Lung (tissue), 12 donors: ENCODE results near the gene UGGT1. TPM values are rescaled to one million over a fixed set of nuclear protein-coding genes. Genes with fewer than 3 reads are reported as not detected.

Experiments
- ATAC-seq: fragments of 200-7000 bp; cut with Tn5 transposase; one replicate; pipeline ENCODE4 v1.9.1; 2020; ENCODE audit warnings: moderate number of reproducible peaks; ENCODE audit not compliant: insufficient read depth, low FRiP score
- DNase-seq, 3 donors: peaks; one replicate each; pipeline ENCODE4 v3.0.0-alpha.2; 2013 to 2017
- H3K27ac ChIP-seq, 2 donors: one replicate each; pipeline ENCODE4 v1.5.1; 2013; ENCODE audit warnings: mild to moderate bottlenecking in 2 of 2, moderate library complexity in 2 of 2, control low read depth in 1 of 2, inconsistent platforms in 1 of 2, low read depth in 1 of 2, low read length in 1 of 2
- H3K27me3 ChIP-seq, 3 donors: one replicate each; pipeline ENCODE4 v1.5.1; 2013; ENCODE audit warnings: low read length in 2 of 3; ENCODE audit not compliant: control insufficient read depth in 3 of 3, insufficient read depth in 3 of 3
- H3K36me3 ChIP-seq, 4 donors: one replicate each; pipeline ENCODE4 v1.5.1; 2013; ENCODE audit warnings: low read length in 4 of 4, mild to moderate bottlenecking in 1 of 4, moderate library complexity in 1 of 4; ENCODE audit not compliant: control insufficient read depth in 4 of 4, insufficient read depth in 4 of 4
- H3K4me1 ChIP-seq, 5 donors: one replicate each; pipeline ENCODE4 v1.5.1; 2013; ENCODE audit warnings: low read length in 5 of 5, mild to moderate bottlenecking in 2 of 5, moderate library complexity in 1 of 5; ENCODE audit not compliant: control insufficient read depth in 5 of 5, insufficient read depth in 5 of 5
- H3K4me3 ChIP-seq: one replicate; pipeline ENCODE4 v1.5.1; 2013; ENCODE audit warnings: mild to moderate bottlenecking, control low read depth, moderate library complexity
- H3K9ac ChIP-seq, 2 donors: one replicate each; pipeline ENCODE4 v1.5.1; 2013; ENCODE audit warnings: low read length in 2 of 2, control low read depth in 1 of 2; ENCODE audit not compliant: insufficient read depth in 1 of 2
- H3K9me3 ChIP-seq, 4 donors: one replicate each; pipeline ENCODE4 v1.5.1; 2013; ENCODE audit warnings: low read length in 3 of 4, mild to moderate bottlenecking in 1 of 4, moderate library complexity in 1 of 4; ENCODE audit not compliant: control insufficient read depth in 4 of 4, insufficient read depth in 3 of 4
- CTCF ChIP-seq: IDR thresholded peaks from 2 replicates; pipeline ENCODE4 v1.5.1; 2012; ENCODE audit warnings: mild to moderate bottlenecking; ENCODE audit errors: control extremely low read depth, extremely low read depth
- WGBS, 2 donors: extraction: QIAGEN DNeasy Blood & Tissue Kit; methylation state at CpG; one replicate each; pipeline ENCODE4 v1.1.7; 2013; 5-methylcytosine and 5-hydroxymethylcytosine counted together
- polyA plus RNA-seq, 2 donors: library from polyadenylated mRNA; stranded (reverse); fragments of 200-250 nt; gene quantifications; one replicate each; pipeline ENCODE4 v1.2.1, GENCODE V29; 2013
- total RNA-seq, 2 donors: library from RNA; depleted of rRNA in 1 of 2; stranded (reverse); fragments of >200 nt in 1 of 2; gene quantifications; one replicate each; pipeline ENCODE4 v1.2.1, GENCODE V29; 2014 to 2021
- donor health status: control.
- donor health status: control.
- donor health status: Bipolar disorder and iron deficiency.
- donor health status: healthy.
- donor health status: DM: yes; HTN: yes; CAD: no.

UGGT1 gene
- total and polyA plus RNA-seq, 4 donors = 9.4 to 57.7 (median 32.8) TPM

- Histone ChIP-seq H3K9ac (no peak overlapping the region), H3K36me3 (no peaks in the 10 kb centered on the region), H3K4me1 (no peaks in the 10 kb centered on the region), H3K27ac (no peak overlapping the region), H3K9me3 (no peaks in the 10 kb centered on the region), H3K4me3 (no peak overlapping the region), H3K27me3 (no peaks in the 10 kb centered on the region)
- ATAC-seq (no peak), DNase-seq (peak in 2 of 3 donors; percentile 3)
- 70 to 78% methylated on average over 3 of the region's 3 CpGs for WGBS, 2 donors
- TF ChIP-seq CTCF = no peak
These were observed 33.7 kb upstream of the UGGT1 start for GRCh38 chr2:128057334-128057733.

GRCh38 chr2:128058114-128058513 lies 32.9 kb upstream of the UGGT1 start:
- ATAC-seq = no peak
- Histone ChIP-seq H3K36me3 (no peaks in the 10 kb centered on the region), H3K4me1 (no peaks in the 10 kb centered on the region), H3K27ac (no peak overlapping the region), H3K9me3 (no peaks in the 10 kb centered on the region), H3K9ac (no peak overlapping the region), H3K27me3 (no peaks in the 10 kb centered on the region), H3K4me3 (no peak overlapping the region)
- no peak for TF ChIP-seq CTCF
- WGBS, 2 donors = 76 to 88% methylated on average over 2 of the region's 2 CpGs
- DNase-seq = no peak

- H3K9me3 ChIP-seq = no peaks in the 10 kb centered on the region
- no peaks in the 10 kb centered on the region for H3K27me3 ChIP-seq
- no peaks in the 10 kb centered on the region for H3K4me1 ChIP-seq
- no peaks in the 10 kb centered on the region for H3K36me3 ChIP-seq
- 95 to 96% methylated on average over 8 of the region's 8 CpGs for WGBS, 2 donors
- TF ChIP-seq CTCF = no peak
- ATAC-seq (no peak), DNase-seq (no peak)
- H3K9ac ChIP-seq = no peak overlapping the region
- no peak overlapping the region for H3K4me3 ChIP-seq
- H3K27ac ChIP-seq = no peak overlapping the region
These were observed 28.4 kb upstream of the UGGT1 start for GRCh38 chr2:128062571-128062970.

GRCh38 chr2:128064353-128064752 lies 26.6 kb upstream of the UGGT1 start:
- Histone ChIP-seq H3K27me3 (no peaks in the 10 kb centered on the region), H3K4me1 (no peaks in the 10 kb centered on the region), H3K36me3 (no peaks in the 10 kb centered on the region), H3K9ac (no peak overlapping the region), H3K27ac (no peak overlapping the region), H3K4me3 (no peak overlapping the region), H3K9me3 (no peaks in the 10 kb centered on the region)
- no peak for ATAC-seq
- DNase-seq = no peak
- TF ChIP-seq CTCF = no peak
- WGBS, 2 donors = 97 to 98% methylated on average over 1 of the region's 1 CpG
